ENCODE data around the gene GFRA3.
"Not testable (repeated sequence)": the region's sequence is repeated elsewhere in the genome, so short reads cannot be mapped to it uniquely, and the experiment has no call there.

Gene GFRA3

GRCh38 chr5:138272681-138273080 is 1.7 kb downstream of the GFRA3 start:
- H3K4me3 Mint-ChIP-seq = no peak overlapping the region
- no peaks in the 10 kb centered on the region for H3K9me3 Mint-ChIP-seq
- H3K27me3 Mint-ChIP-seq = peaks cover 45% of the 10 kb centered on the region

GRCh38 chr5:138271281-138271680 is 3.1 kb downstream of the GFRA3 start:
- Mint-ChIP-seq H3K4me1 (ENCODE audit: low read depth) (peaks cover 12% of the 10 kb centered on the region), H3K27ac (no peak overlapping the region), H3K9me3 (no peaks in the 10 kb centered on the region), H3K27me3 (peaks cover 46% of the 10 kb centered on the region), H3K36me3 (ENCODE audit: low read depth) (no peaks in the 10 kb centered on the region), H3K4me3 (no peak overlapping the region)
- DNase-seq = no peak

More at GRCh38 chr5:138272681-138273080, 1.7 kb downstream of the GFRA3 start:
- Mint-ChIP-seq H3K4me1 (ENCODE audit: low read depth) (peaks cover 12% of the 10 kb centered on the region), H3K27ac (no peak overlapping the region), H3K36me3 (ENCODE audit: low read depth) (no peaks in the 10 kb centered on the region)
- DNase-seq = no peak

GRCh38 chr5:138264183-138264582 is 10.2 kb downstream of the GFRA3 start:
- no peak overlapping the region for H3K27ac Mint-ChIP-seq
- DNase-seq = no peak
- no peak overlapping the region for H3K4me3 Mint-ChIP-seq
- peaks cover 7% of the 10 kb centered on the region for H3K4me1 Mint-ChIP-seq (ENCODE audit: low read depth)
- no peaks in the 10 kb centered on the region for H3K9me3 Mint-ChIP-seq
- no peaks in the 10 kb centered on the region for H3K36me3 Mint-ChIP-seq (ENCODE audit: low read depth)
- peaks cover 20% of the 10 kb centered on the region for H3K27me3 Mint-ChIP-seq

- no peak for DNase-seq
- Mint-ChIP-seq H3K9me3 (no peaks in the 10 kb centered on the region), H3K27me3 (peaks cover 16% of the 10 kb centered on the region), H3K4me3 (no peak overlapping the region), H3K27ac (peak overlapping the region; percentile 7), H3K4me1 (ENCODE audit: low read depth) (peaks cover 7% of the 10 kb centered on the region), H3K36me3 (ENCODE audit: low read depth) (no peaks in the 10 kb centered on the region)
These were observed 10.8 kb downstream of the GFRA3 start for GRCh38 chr5:138263581-138263980.

GRCh38 chr5:138258704-138259292 is 15.6 kb downstream of the GFRA3 start:
- no peaks in the 10 kb centered on the region for H3K36me3 Mint-ChIP-seq (ENCODE audit: low read depth)
- H3K27me3 Mint-ChIP-seq = no peaks in the 10 kb centered on the region
- no peak for DNase-seq
- no peak overlapping the region for H3K4me3 Mint-ChIP-seq
- no peak overlapping the region for H3K27ac Mint-ChIP-seq
- peaks cover 5% of the 10 kb centered on the region for H3K4me1 Mint-ChIP-seq (ENCODE audit: low read depth)
- no peaks in the 10 kb centered on the region for H3K9me3 Mint-ChIP-seq

- no peak for DNase-seq
- H3K36me3 Mint-ChIP-seq (ENCODE audit: low read depth) = no peaks in the 10 kb centered on the region
- H3K4me3 Mint-ChIP-seq = no peak overlapping the region
- no peak overlapping the region for H3K27ac Mint-ChIP-seq
- H3K9me3 Mint-ChIP-seq = no peaks in the 10 kb centered on the region
- no peaks in the 10 kb centered on the region for H3K4me1 Mint-ChIP-seq (ENCODE audit: low read depth)
- H3K27me3 Mint-ChIP-seq = no peaks in the 10 kb centered on the region
These were observed 16.8 kb downstream of the GFRA3 start for GRCh38 chr5:138257583-138257982.

- DNase-seq = no peak
- Mint-ChIP-seq H3K27ac (no peak overlapping the region), H3K4me1 (ENCODE audit: low read depth) (no peaks in the 10 kb centered on the region), H3K9me3 (no peaks in the 10 kb centered on the region), H3K27me3 (peaks cover 4% of the 10 kb centered on the region), H3K36me3 (ENCODE audit: low read depth) (no peaks in the 10 kb centered on the region), H3K4me3 (no peak overlapping the region)
These were observed 21.5 kb downstream of the GFRA3 start for GRCh38 chr5:138252944-138253343.

GRCh38 chr5:138247800-138248199 is 26.6 kb downstream of the GFRA3 start:
- H3K27ac Mint-ChIP-seq; DNase-seq; H3K9me3 Mint-ChIP-seq; H3K4me1 Mint-ChIP-seq (ENCODE audit: low read depth); H3K4me3 Mint-ChIP-seq; H3K36me3 Mint-ChIP-seq (ENCODE audit: low read depth): not testable (repeated sequence)
- peaks cover 22% of the 10 kb centered on the region for H3K27me3 Mint-ChIP-seq

- Mint-ChIP-seq H3K36me3 (ENCODE audit: low read depth) (no peaks in the 10 kb centered on the region), H3K4me1 (ENCODE audit: low read depth) (peaks cover 2% of the 10 kb centered on the region), H3K9me3 (no peaks in the 10 kb centered on the region), H3K27ac (no peak overlapping the region), H3K27me3 (peaks cover 31% of the 10 kb centered on the region), H3K4me3 (no peak overlapping the region)
- no peak for DNase-seq
These were observed 27.6 kb downstream of the GFRA3 start for GRCh38 chr5:138246822-138247221.

GRCh38 chr5:138246334-138246733 is 28.1 kb downstream of the GFRA3 start:
- H3K27ac Mint-ChIP-seq = no peak overlapping the region
- no peak for DNase-seq
- H3K36me3 Mint-ChIP-seq (ENCODE audit: low read depth) = no peaks in the 10 kb centered on the region
- H3K4me1 Mint-ChIP-seq (ENCODE audit: low read depth) = peaks cover 5% of the 10 kb centered on the region
- H3K4me3 Mint-ChIP-seq = no peak overlapping the region
- no peaks in the 10 kb centered on the region for H3K9me3 Mint-ChIP-seq
- H3K27me3 Mint-ChIP-seq = peaks cover 34% of the 10 kb centered on the region

GRCh38 chr5:138245717-138246116 is 28.7 kb downstream of the GFRA3 start:
- peaks cover 40% of the 10 kb centered on the region for H3K27me3 Mint-ChIP-seq
- no peak overlapping the region for H3K4me3 Mint-ChIP-seq
- peaks cover 12% of the 10 kb centered on the region for H3K4me1 Mint-ChIP-seq (ENCODE audit: low read depth)

GRCh38 chr5:138243794-138244193 is 30.6 kb downstream of the GFRA3 start:
- peaks cover 15% of the 10 kb centered on the region for H3K4me1 Mint-ChIP-seq (ENCODE audit: low read depth)
- no peaks in the 10 kb centered on the region for H3K36me3 Mint-ChIP-seq (ENCODE audit: low read depth)
- H3K9me3 Mint-ChIP-seq = no peaks in the 10 kb centered on the region
- H3K4me3 Mint-ChIP-seq = no peak overlapping the region
- H3K27me3 Mint-ChIP-seq = peaks cover 50% of the 10 kb centered on the region
- H3K27ac Mint-ChIP-seq = no peak overlapping the region
- DNase-seq = no peak

More at GRCh38 chr5:138245717-138246116, 28.7 kb downstream of the GFRA3 start:
- no peak for DNase-seq
- Mint-ChIP-seq H3K36me3 (ENCODE audit: low read depth) (no peaks in the 10 kb centered on the region), H3K27ac (no peak overlapping the region), H3K9me3 (no peaks in the 10 kb centered on the region)

- peaks cover 61% of the 10 kb centered on the region for H3K27me3 Mint-ChIP-seq
- no peak overlapping the region for H3K27ac Mint-ChIP-seq
- peak overlapping the region; percentile 25 for H3K4me3 Mint-ChIP-seq
- H3K9me3 Mint-ChIP-seq = no peaks in the 10 kb centered on the region
- H3K4me1 Mint-ChIP-seq (ENCODE audit: low read depth) = peaks cover 15% of the 10 kb centered on the region
- H3K36me3 Mint-ChIP-seq (ENCODE audit: low read depth) = no peaks in the 10 kb centered on the region
- peak; percentile 36 for DNase-seq
These were observed 32.5 kb downstream of the GFRA3 start for GRCh38 chr5:138241688-138242571.

- Mint-ChIP-seq H3K9me3 (no peaks in the 10 kb centered on the region), H3K4me3 (peak overlapping the region; percentile 25), H3K27ac (no peak overlapping the region), H3K27me3 (peaks cover 61% of the 10 kb centered on the region), H3K36me3 (ENCODE audit: low read depth) (no peaks in the 10 kb centered on the region), H3K4me1 (ENCODE audit: low read depth) (peaks cover 15% of the 10 kb centered on the region)
- no peak for DNase-seq
These were observed 33.6 kb downstream of the GFRA3 start for GRCh38 chr5:138240650-138241385.

GRCh38 chr5:138238034-138238433 is 36.4 kb downstream of the GFRA3 start:
- H3K4me3 Mint-ChIP-seq = no peak overlapping the region
- no peaks in the 10 kb centered on the region for H3K9me3 Mint-ChIP-seq
- no peak overlapping the region for H3K27ac Mint-ChIP-seq
- H3K4me1 Mint-ChIP-seq (ENCODE audit: low read depth) = peaks cover 15% of the 10 kb centered on the region
- H3K27me3 Mint-ChIP-seq = peaks cover 52% of the 10 kb centered on the region
- no peak for DNase-seq
- no peaks in the 10 kb centered on the region for H3K36me3 Mint-ChIP-seq (ENCODE audit: low read depth)
